ENCODE results near the gene SCNN1G.

The SCNN1G gene

DNA sequence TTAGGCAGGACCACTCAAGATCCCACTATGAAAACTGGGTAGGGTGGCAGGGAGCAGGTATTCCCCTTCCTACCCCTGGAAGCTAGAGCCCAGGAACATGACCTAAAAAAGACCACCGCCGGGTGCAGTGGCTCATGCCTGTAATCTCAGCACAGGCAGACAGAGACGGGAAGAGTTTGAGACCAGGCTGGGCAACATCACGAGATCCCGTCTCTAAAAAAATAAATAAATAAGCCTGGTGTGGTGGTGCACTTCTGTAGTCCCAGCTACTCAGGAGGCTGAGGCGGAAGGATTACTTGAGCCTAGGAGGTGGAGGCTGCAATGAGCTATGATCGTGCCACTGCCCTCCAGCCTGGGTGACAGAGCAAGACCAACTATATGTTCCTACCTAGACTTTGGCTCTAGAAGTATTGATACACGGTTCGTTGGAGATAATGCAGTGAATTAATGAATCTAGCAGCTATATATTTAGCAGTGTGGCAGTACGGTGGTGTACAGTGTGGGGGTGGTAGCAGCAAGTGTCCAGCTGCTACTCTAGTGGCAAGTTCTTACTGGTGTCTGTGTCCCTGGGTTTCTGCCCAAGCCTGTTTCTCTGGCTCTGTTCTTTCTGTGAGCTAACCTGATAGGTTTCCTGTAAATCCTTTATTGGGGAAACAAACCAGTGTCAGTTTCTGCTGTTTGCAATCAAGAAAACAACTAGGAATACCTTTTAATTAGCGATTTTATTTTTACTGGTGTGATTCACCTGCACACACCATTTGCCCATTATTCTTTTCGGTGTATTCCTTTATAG, 30.0 kb upstream of the SCNN1G start:
- Histone ChIP-seq H3K4me3 (ENCODE audit: low read depth in 1 of 2, low read length in 2 of 2) (no peak overlapping the region), H3K9ac (ENCODE audit: low read depth in 1 of 2, low read length in 2 of 2) (no peak overlapping the region), H3K4me1 (ENCODE audit: control insufficient read depth in 1 of 2, insufficient read depth in 2 of 2, low read length in 2 of 2) (peaks cover 12 to 14% of the 10 kb centered on the region in 2 donors), H3K27ac (ENCODE audit: low read depth, low read length) (no peak overlapping the region), H3K36me3 (ENCODE audit: control insufficient read depth in 1 of 2, insufficient read depth in 2 of 2, low read length in 2 of 2) (no peaks in the 10 kb centered on the region), H3K27me3 (ENCODE audit: control insufficient read depth in 1 of 2, insufficient read depth in 2 of 2, low read length in 2 of 2) (no peaks in the 10 kb centered on the region), H3K9me3 (ENCODE audit: control insufficient read depth in 1 of 2, low read length in 2 of 2) (no peaks in the 10 kb centered on the region)

DNA sequence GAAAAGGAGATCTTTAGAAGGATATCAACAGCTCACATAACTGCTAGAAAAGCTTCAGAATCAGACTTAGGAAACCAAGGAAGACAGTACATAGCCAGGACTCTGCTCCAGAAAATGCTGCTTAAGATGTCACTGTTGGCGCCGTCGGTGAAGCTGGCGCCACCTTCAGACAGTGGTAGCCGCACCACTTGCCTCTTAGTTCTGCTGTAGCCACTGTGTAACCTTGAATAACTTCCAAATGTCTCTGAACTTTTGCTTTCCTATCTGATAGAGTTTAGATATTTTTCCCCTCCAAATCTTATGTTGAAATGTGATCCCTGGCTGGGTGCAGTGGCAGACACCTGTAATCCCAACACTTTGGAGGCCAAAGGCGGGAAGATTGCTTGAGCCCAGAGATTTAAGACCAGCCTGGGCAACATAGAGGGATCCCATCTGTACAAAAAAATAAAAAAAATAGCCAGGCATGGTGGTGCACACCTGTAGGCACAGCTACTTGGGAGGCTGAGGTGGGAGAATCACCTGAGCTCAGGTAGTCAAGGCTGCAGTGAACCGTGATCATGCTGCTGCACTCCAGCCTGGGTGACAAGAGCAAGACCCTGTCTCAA, 27.0 kb upstream of the SCNN1G start:
- Histone ChIP-seq H3K36me3 (ENCODE audit: control insufficient read depth in 1 of 2, insufficient read depth in 2 of 2, low read length in 2 of 2) (no peaks in the 10 kb centered on the region), H3K4me1 (ENCODE audit: control insufficient read depth in 1 of 2, insufficient read depth in 2 of 2, low read length in 2 of 2) (no peaks in the 10 kb centered on the region), H3K9ac (ENCODE audit: low read depth in 1 of 2, low read length in 2 of 2) (no peak overlapping the region), H3K4me3 (ENCODE audit: low read depth in 1 of 2, low read length in 2 of 2) (no peak overlapping the region), H3K27ac (ENCODE audit: low read depth, low read length) (no peak overlapping the region), H3K9me3 (ENCODE audit: control insufficient read depth in 1 of 2, low read length in 2 of 2) (no peaks in the 10 kb centered on the region), H3K27me3 (ENCODE audit: control insufficient read depth in 1 of 2, insufficient read depth in 2 of 2, low read length in 2 of 2) (no peaks in the 10 kb centered on the region)

DNA sequence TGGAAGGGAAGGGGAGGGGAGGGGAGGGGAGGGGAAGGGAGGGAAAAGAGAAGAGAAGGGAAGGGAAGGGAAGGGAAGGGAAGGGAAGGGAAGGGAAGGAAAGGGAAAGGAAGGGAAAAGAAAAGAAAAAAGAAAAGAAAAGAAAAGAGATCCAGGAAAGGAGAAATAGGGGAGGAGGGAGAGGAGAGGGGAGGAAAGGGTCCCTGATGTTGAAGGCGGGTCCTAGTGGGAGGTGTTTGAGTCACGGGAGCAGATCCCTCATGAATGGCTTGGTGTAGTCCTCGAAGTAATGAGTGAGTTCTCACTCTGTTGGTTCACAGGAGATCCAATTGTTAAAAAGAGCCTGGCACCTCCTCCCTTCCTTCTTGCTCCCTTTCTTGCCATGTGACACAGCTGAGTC, 26.4 kb upstream of the SCNN1G start:
- Histone ChIP-seq H3K9me3 (ENCODE audit: control insufficient read depth in 1 of 2, low read length in 2 of 2) (no peaks in the 10 kb centered on the region), H3K4me3 (ENCODE audit: low read depth in 1 of 2, low read length in 2 of 2) (no peak overlapping the region), H3K4me1 (ENCODE audit: control insufficient read depth in 1 of 2, insufficient read depth in 2 of 2, low read length in 2 of 2) (no peaks in the 10 kb centered on the region), H3K36me3 (ENCODE audit: control insufficient read depth in 1 of 2, insufficient read depth in 2 of 2, low read length in 2 of 2) (no peaks in the 10 kb centered on the region), H3K9ac (ENCODE audit: low read depth in 1 of 2, low read length in 2 of 2) (no peak overlapping the region), H3K27me3 (ENCODE audit: control insufficient read depth in 1 of 2, insufficient read depth in 2 of 2, low read length in 2 of 2) (no peaks in the 10 kb centered on the region), H3K27ac (ENCODE audit: low read depth, low read length) (no peak overlapping the region)

DNA sequence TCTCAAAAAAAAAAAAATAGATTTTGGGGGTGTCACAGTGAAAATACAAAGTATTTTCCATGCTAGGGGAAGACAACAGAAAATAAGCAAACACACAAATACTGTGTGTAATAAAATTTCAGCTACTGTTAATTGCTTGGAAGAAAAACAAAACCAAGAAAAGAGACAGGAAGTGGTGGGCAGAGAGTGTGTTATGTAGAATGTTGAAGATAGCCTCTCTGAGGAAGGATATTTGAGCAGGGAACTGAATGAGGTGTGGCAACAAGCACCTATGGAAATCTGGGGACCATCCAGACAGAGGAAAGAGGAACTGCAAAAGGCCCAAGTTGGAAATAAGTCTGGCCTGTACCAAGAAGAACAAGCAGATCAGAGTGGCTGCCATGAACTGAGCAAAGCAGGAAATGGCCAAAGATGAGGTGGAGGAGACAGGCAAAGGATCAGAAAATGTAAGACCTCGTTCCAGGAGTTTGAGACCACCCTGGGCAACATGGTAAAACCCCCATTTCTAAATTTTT, 25.5 kb upstream of the SCNN1G start:
- Histone ChIP-seq H3K36me3 (ENCODE audit: control insufficient read depth in 1 of 2, insufficient read depth in 2 of 2, low read length in 2 of 2) (no peaks in the 10 kb centered on the region), H3K9ac (ENCODE audit: low read depth in 1 of 2, low read length in 2 of 2) (no peak overlapping the region), H3K4me1 (ENCODE audit: control insufficient read depth in 1 of 2, insufficient read depth in 2 of 2, low read length in 2 of 2) (no peaks in the 10 kb centered on the region), H3K27ac (ENCODE audit: low read depth, low read length) (no peak overlapping the region), H3K4me3 (ENCODE audit: low read depth in 1 of 2, low read length in 2 of 2) (no peak overlapping the region), H3K27me3 (ENCODE audit: control insufficient read depth in 1 of 2, insufficient read depth in 2 of 2, low read length in 2 of 2) (no peaks in the 10 kb centered on the region), H3K9me3 (ENCODE audit: control insufficient read depth in 1 of 2, low read length in 2 of 2) (no peaks in the 10 kb centered on the region)

DNA sequence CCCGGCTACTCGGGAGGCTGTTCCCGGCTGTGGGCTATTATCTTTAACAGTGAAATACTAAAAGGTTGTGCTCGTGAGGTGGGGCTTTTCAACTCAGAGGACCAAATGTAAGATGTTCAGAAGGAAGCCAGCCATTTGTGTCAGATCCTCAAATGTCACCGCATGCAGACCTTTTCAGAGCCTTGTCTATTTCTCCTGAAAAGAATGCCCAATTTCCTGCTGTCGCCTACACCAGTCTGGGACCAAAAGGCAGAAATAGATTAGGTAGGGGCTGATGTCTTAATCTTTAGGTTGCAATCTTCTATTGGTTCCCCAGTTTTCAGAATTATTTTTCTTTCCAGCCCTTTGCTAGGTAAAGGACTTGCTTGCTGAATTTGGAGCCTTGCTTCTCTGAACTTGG, 24.4 kb upstream of the SCNN1G start:
- Histone ChIP-seq H3K4me3 (ENCODE audit: low read depth in 1 of 2, low read length in 2 of 2) (no peak overlapping the region), H3K36me3 (ENCODE audit: control insufficient read depth in 1 of 2, insufficient read depth in 2 of 2, low read length in 2 of 2) (no peaks in the 10 kb centered on the region), H3K27me3 (ENCODE audit: control insufficient read depth in 1 of 2, insufficient read depth in 2 of 2, low read length in 2 of 2) (no peaks in the 10 kb centered on the region), H3K9ac (ENCODE audit: low read depth in 1 of 2, low read length in 2 of 2) (no peak overlapping the region), H3K9me3 (ENCODE audit: control insufficient read depth in 1 of 2, low read length in 2 of 2) (no peaks in the 10 kb centered on the region), H3K27ac (ENCODE audit: low read depth, low read length) (no peak overlapping the region), H3K4me1 (ENCODE audit: control insufficient read depth in 1 of 2, insufficient read depth in 2 of 2, low read length in 2 of 2) (no peaks in the 10 kb centered on the region)

DNA sequence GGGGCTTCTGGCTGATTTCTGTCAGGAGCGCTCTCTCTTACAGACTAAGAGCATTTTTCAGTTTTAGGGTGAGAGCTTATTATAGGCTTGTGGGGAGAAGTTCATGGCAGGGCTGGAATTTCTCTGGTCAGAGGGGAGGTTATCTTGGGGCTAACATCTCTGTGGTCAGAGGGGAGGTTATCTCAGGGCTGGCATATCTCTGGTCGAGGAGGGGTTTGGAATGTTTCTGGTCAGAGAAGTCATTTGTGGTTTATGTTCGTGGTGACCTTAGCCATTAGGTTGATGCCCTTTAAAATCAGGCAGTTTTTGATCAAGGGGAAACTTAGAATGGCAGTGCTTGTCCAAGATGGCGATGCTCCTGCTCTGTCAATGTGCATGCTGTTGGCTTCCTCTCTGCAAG, 22.5 kb upstream of the SCNN1G start:
- Histone ChIP-seq H3K9me3 (ENCODE audit: control insufficient read depth in 1 of 2, low read length in 2 of 2) (no peaks in the 10 kb centered on the region), H3K4me1 (ENCODE audit: control insufficient read depth in 1 of 2, insufficient read depth in 2 of 2, low read length in 2 of 2) (no peaks in the 10 kb centered on the region), H3K36me3 (ENCODE audit: control insufficient read depth in 1 of 2, insufficient read depth in 2 of 2, low read length in 2 of 2) (no peaks in the 10 kb centered on the region), H3K27ac (ENCODE audit: low read depth, low read length) (no peak overlapping the region), H3K9ac (ENCODE audit: low read depth in 1 of 2, low read length in 2 of 2) (no peak overlapping the region), H3K27me3 (ENCODE audit: control insufficient read depth in 1 of 2, insufficient read depth in 2 of 2, low read length in 2 of 2) (no peaks in the 10 kb centered on the region), H3K4me3 (ENCODE audit: low read depth in 1 of 2, low read length in 2 of 2) (no peak overlapping the region)

DNA sequence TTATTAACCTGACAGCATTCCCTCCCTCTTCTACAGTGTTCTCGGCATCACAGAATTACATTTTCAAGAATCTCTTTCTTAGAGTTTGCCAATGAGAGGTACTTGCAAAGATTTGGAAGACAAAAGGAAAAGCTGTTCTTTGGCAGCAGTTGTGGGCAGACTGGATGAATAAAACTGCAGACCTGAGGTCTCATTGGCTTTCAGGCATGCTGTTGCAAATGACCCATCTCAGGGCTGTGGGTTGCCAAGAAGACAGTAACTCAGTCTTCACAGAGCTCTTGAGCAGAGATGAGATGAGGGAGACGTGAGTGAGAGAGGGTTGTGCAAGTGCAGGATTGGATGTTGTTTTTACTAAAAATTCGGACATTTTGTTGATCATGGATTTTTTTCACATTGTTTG, 22.0 kb upstream of the SCNN1G start:
- Histone ChIP-seq H3K9ac (ENCODE audit: low read depth in 1 of 2, low read length in 2 of 2) (no peak overlapping the region), H3K9me3 (ENCODE audit: control insufficient read depth in 1 of 2, low read length in 2 of 2) (no peaks in the 10 kb centered on the region), H3K36me3 (ENCODE audit: control insufficient read depth in 1 of 2, insufficient read depth in 2 of 2, low read length in 2 of 2) (no peaks in the 10 kb centered on the region)

DNA sequence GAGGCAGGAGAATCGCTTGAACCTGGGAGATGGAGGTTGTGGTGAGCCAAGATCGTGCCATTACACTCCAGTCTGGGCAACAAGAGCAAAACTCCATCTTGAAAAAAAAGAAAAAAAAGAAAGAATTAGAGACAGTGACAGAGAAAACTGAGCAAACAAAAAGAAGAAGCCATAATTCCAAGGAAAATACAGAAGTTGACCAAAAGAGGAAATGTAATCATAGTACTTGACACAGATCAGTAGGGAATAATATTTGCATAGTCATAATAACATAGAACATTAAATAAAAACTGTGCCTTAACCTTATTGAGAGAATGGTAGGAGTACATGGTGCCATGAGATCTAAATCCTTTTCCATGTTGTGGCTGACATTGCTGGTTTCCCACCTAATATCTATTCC, 18.6 kb upstream of the SCNN1G start:
- peaks cover 0 to 5% of the 10 kb centered on the region in 2 donors for H3K27me3 ChIP-seq (ENCODE audit: control insufficient read depth in 1 of 2, insufficient read depth in 2 of 2, low read length in 2 of 2)
- no peak overlapping the region for H3K27ac ChIP-seq (ENCODE audit: low read depth, low read length)
- H3K4me3 ChIP-seq (ENCODE audit: low read depth in 1 of 2, low read length in 2 of 2), result no peak overlapping the region
- H3K9me3 ChIP-seq (ENCODE audit: control insufficient read depth in 1 of 2, low read length in 2 of 2), result no peaks in the 10 kb centered on the region
- H3K36me3 ChIP-seq (ENCODE audit: control insufficient read depth in 1 of 2, insufficient read depth in 2 of 2, low read length in 2 of 2), result no peaks in the 10 kb centered on the region
- no peaks in the 10 kb centered on the region for H3K4me1 ChIP-seq (ENCODE audit: control insufficient read depth in 1 of 2, insufficient read depth in 2 of 2, low read length in 2 of 2)
- no peak overlapping the region for H3K9ac ChIP-seq (ENCODE audit: low read depth in 1 of 2, low read length in 2 of 2)

More for the DNA sequence above, 22.0 kb upstream of the SCNN1G start:
- Histone ChIP-seq H3K4me1 (ENCODE audit: control insufficient read depth in 1 of 2, insufficient read depth in 2 of 2, low read length in 2 of 2) (no peaks in the 10 kb centered on the region), H3K4me3 (ENCODE audit: low read depth in 1 of 2, low read length in 2 of 2) (no peak overlapping the region), H3K27me3 (ENCODE audit: control insufficient read depth in 1 of 2, insufficient read depth in 2 of 2, low read length in 2 of 2) (no peaks in the 10 kb centered on the region), H3K27ac (ENCODE audit: low read depth, low read length) (no peak overlapping the region)

DNA sequence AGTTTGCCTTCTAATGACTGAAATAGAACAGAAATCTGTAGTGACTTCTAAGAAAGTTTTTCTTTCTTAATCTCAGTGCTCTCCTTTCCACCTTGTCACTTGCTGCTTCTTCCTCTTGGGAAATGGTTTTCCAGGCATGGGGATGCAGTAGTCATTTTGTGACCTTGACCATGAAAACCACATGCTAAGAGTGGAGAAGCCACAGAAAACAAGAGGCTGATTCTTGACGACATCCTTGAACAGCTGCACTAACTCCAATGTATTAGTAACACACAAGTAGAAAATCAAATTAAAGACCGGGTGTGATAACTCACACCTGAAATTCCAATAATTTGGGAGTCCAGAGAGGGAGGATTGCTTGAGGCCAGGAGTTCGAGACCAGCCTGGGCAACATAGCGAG, 17.8 kb upstream of the SCNN1G start:
- H3K27me3 ChIP-seq (ENCODE audit: control insufficient read depth in 1 of 2, insufficient read depth in 2 of 2, low read length in 2 of 2), result peaks cover 0 to 5% of the 10 kb centered on the region in 2 donors
- no peaks in the 10 kb centered on the region for H3K9me3 ChIP-seq (ENCODE audit: control insufficient read depth in 1 of 2, low read length in 2 of 2)
- no peak overlapping the region for H3K27ac ChIP-seq (ENCODE audit: low read depth, low read length)
- no peak overlapping the region for H3K4me3 ChIP-seq (ENCODE audit: low read depth in 1 of 2, low read length in 2 of 2)
- H3K36me3 ChIP-seq (ENCODE audit: control insufficient read depth in 1 of 2, insufficient read depth in 2 of 2, low read length in 2 of 2), result no peaks in the 10 kb centered on the region
- no peak overlapping the region for H3K9ac ChIP-seq (ENCODE audit: low read depth in 1 of 2, low read length in 2 of 2)
- no peaks in the 10 kb centered on the region for H3K4me1 ChIP-seq (ENCODE audit: control insufficient read depth in 1 of 2, insufficient read depth in 2 of 2, low read length in 2 of 2)

DNA sequence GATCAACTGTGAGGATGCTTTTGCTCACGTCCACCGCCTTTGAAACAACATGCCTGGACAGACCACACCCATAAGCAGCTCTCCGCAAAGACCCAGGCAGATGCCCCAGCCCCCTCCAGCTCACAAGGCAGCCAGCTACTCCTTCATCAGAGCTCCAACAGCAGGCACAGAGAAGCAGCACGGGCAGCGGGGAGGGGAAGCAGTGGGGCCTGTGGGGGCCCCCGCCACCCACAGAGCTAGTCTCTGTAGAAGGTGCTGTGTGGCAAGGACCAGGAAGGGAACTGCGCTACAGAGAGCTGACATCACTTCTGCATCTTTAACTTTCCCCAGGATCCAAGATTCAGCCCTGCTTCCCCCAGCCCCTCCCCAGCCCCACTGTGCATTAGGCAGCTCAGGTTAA, 10.0 kb upstream of the SCNN1G start:
- Histone ChIP-seq H3K9me3 (ENCODE audit: control insufficient read depth in 1 of 2, low read length in 2 of 2) (no peaks in the 10 kb centered on the region), H3K9ac (ENCODE audit: low read depth in 1 of 2, low read length in 2 of 2) (no peak overlapping the region), H3K27ac (ENCODE audit: low read depth, low read length) (no peak overlapping the region), H3K36me3 (ENCODE audit: control insufficient read depth in 1 of 2, insufficient read depth in 2 of 2, low read length in 2 of 2) (no peaks in the 10 kb centered on the region), H3K27me3 (ENCODE audit: control insufficient read depth in 1 of 2, insufficient read depth in 2 of 2, low read length in 2 of 2) (no peaks in the 10 kb centered on the region), H3K4me1 (ENCODE audit: control insufficient read depth in 1 of 2, insufficient read depth in 2 of 2, low read length in 2 of 2) (no peaks in the 10 kb centered on the region), H3K4me3 (ENCODE audit: low read depth in 1 of 2, low read length in 2 of 2) (no peak overlapping the region)

Measured in duodenal mucosa (tissue), 2 donors.